GM21723 (cell line): ENCODE measurements around the gene RAB3IL1.

ENCODE experiments used
- ATAC-seq: cut with Tn5 transposase; IDR thresholded peaks from one replicate; pipeline ENCODE4 v1.9.1; 2021; ENCODE audit warnings: mild to moderate bottlenecking, moderate library complexity; ENCODE audit not compliant: unreplicated experiment

RAB3IL1 gene

DNA sequence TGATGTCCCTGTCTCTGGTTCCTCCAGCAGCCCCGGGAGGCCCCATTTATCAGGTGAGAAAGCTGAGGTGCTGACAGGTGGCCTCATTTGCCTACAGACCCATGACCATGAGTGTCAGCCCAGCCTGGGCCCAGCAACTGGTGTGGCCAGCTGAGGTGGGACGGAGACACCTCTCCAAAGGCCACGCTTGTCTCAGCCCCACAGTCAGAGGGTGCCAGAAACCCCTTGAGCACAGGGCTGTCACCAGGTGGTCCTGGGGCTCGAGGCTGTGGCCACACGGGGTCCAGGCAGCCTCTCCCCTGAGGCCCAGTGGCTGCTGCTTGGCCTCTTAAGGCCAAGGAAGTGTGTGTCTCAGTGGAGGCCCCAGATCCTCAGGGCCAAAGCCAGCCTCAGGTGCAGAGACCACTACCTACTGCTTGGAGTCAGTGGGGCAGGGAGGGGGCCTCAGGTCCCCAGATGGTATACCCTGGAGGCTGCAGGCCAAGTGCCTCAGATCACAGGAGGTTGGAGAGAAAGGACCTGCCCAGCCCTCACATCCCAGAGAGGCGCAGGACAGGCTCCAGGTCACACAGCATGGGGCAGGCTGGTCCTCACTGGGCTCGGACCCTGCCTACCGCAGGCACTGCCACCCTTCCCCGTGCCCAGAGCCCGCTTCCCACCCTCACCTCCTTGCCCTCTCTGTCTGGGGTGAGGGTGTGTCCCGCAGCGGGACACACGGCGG is 11.4 kb downstream of the RAB3IL1 start:
- no peak for ATAC-seq

GRCh38 chr11:61905067-61905696 is 12.2 kb downstream of the RAB3IL1 start:
- ATAC-seq = no peak

DNA sequence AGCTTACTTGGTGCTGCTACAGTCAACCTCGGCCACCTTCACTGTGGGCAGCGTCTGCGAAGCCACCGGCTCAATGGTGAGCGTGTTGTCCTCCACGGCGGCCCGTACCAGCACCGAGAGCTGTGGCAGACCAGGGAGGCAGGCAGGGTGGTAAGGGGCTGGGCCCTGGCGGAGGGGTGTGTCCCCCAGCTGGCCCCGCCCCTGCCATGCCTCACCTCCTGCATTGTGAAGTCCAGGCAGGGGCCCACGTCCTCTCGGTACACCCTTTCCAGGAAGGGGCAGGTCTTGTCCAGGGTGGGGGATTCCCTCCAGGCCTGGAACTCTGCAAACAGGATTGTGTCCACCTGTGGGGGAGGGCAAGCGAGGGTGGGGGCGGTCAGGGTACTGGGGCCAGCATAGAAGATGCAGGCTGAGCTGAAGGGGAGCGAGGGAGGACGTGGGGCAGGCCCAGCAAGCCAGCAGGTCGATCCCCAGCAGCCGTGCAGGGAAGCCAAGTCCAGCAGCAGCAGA is 12.8 kb downstream of the RAB3IL1 start:
- no peak for ATAC-seq

GRCh38 chr11:61903845-61904244 is 13.5 kb downstream of the RAB3IL1 start:
- ATAC-seq = no peak

- no peak for ATAC-seq
These were observed 15.1 kb downstream of the RAB3IL1 start for GRCh38 chr11:61902313-61902712.

DNA sequence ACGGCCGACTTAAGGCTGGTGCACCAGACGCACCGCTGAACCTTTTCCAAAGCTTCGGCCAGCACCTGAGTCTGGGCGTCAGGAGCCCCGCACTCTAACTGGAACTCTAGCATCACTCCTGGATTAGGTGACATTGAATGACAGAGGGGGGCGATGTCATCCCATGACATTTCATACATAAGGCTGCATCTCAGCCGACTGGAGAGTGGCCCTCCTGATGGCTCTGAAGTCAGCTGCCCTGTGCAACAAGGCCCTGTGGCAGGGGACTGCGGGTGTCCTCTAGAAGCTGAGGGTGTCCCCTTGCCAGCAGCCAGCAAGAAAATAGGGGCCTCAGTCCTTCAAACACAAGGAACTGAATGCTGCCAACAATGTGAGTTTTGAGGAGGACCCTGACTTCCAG is 16.0 kb downstream of the RAB3IL1 start:
- no peak for ATAC-seq

- no peak for ATAC-seq
These were observed 17.1 kb downstream of the RAB3IL1 start for GRCh38 chr11:61900251-61900650.

DNA sequence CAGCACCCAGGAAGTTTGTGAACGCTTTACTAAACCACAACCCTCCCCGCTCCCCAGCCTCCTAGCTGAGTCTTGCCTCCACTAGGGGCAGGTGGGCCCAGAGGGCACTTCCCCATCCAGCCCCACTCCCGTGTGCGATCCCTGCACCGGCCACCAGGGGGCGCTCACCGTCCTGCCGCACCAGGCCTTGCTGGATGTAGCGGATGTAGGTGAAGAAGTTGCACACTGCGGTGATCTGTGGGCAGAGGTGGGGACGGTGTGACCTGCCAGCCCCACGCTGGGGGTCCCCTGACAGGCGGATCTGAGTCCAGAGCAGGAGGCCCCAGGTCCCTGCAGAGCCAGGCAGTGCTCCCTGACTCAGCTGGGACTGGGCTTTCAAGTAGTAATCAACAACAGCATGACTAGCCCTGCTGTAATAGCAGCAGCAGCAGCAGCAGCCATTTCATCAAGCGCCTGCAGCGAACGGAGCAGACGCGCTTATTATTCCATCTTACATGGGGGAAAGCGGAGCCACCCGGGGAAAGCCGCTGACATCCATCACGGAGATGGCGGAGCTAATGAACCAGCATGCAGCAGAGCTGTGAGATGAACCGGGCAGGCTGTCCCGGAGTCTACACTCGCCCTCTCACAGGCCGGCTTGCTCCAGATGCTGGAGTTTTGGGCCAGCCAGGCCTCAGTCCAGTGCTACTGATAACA is 18.1 kb downstream of the RAB3IL1 start:
- ATAC-seq = peak; percentile 70

GRCh38 chr11:61898247-61898582 is 19.2 kb downstream of the RAB3IL1 start:
- no peak for ATAC-seq

GRCh38 chr11:61897387-61898246 is 19.7 kb downstream of the RAB3IL1 start:
- no peak for ATAC-seq

- no peak for ATAC-seq
These were observed 20.5 kb downstream of the RAB3IL1 start for GRCh38 chr11:61896665-61897386.

GRCh38 chr11:61895718-61896059 is 21.7 kb downstream of the RAB3IL1 start:
- ATAC-seq = no peak

- no peak for ATAC-seq
These were observed 22.2 kb downstream of the RAB3IL1 start for GRCh38 chr11:61895046-61895717.

DNA sequence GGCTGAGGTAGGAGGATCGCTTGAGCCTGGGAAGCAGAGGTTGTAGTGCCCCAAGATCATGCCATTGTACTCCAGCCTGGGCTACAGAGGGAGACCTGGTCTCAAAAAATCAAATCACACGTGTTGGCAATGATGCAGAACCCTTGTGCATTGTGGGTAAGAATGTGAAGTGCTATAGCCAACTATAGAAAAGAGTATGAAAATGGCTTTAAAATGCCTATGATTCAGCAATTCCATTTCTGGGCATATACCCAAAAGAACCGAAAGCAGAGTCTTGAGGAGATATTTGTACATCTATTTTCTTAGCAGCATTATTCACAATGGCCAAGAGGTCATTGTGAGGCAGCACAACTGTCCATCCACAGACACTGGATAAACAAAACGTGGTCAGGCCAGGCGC is 23.4 kb downstream of the RAB3IL1 start:
- ATAC-seq = no peak

DNA sequence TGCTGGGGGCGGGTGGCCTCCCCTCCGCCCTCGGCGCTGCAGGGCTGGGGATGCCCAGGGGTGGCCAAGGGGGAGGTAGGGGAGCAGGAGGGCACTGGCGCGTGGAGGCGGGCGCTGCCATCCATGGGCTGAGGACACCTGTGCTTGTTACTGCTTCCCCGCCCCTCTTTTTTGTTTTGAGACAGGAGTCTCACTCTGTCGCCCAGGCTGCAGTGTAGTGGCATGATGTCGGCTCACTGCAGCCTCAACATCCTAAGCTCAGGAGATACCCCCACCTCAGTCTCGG is 25.3 kb downstream of the RAB3IL1 start:
- ATAC-seq = peak; percentile 36

DNA sequence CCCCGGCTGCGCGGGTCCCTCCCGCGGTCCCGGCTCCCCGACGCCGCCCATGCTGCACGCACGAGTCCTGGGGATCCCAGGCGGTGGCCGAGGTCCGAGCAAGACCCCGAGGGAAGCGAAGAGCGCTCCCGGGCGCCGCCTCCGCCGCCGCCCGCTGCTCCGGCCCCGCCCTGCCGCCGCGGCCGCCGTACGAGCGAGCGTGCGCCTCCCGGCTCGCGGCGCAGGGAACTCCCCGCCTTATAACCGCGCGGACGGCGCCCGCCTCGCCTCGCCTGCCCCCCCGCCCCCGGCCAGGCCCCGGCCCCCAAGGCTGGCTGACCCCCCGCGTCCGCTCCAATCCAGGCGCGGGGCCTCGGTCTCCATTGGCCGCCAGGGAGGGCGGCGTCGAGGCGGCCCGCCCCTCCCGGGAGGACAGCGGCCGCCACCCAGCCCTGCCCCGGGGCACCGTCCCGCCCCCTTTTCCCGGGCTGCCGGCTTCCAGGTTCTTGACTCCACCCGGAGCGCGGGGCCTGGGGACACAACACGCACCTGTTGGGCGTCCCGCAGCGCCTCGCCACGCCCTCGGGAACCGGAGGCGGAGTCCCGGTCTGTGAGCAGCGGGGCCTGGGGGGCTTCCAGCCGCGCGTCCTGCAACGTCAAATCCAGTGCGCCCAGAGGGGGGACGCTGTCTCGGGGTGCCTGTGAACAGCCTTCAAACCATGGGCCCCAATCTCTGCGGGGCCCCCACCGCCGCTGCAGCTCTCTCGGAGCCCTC is 25.9 kb downstream of the RAB3IL1 start, which contains the start of gene FADS3:
Gene FADS3, minus strand, starts transcription at position 215 of the 754 bp plus-strand sequence. Its CDS starts 164 bp downstream, at position 51.
- peak; percentile 67 for ATAC-seq

DNA sequence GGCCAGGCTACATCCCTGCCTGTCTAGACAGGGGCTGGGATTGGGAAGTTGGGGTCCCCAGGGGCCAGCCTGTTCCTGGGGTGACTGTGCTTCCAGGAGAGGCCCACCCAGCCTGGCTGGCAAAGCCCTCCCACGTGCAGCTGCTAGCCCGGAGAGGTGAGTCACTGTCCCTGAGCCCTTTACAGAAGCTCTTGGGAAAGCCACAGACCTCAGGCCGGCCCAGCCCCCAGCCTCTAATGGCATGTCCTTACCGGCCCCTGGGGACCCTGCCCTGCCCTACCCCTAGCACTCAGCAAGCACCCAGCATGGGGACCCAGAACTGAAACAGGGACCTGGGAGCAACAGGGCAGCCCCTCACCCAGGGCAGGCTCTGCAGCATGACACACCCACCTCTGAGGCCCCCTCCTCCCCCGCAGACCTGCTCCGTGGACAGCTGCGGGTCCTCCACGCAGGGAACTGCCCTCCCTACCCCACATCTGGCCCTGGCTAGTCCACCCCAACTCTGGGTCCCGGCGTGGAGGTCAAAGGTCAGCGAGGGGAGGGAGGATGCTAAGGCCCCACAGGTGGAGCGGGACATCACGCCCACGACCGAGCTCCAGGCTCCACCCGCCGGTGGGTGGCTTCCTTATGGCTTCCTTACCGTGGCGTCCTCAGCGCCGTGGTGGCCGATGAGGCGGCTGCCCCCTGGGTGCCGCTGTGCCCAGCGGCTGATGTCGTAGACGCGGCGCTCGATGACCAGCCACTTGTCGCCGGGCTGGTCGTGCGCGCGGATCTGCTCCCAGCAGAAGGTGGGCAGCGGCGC is 26.6 kb downstream of the RAB3IL1 start:
- peak; percentile 21 for ATAC-seq

DNA sequence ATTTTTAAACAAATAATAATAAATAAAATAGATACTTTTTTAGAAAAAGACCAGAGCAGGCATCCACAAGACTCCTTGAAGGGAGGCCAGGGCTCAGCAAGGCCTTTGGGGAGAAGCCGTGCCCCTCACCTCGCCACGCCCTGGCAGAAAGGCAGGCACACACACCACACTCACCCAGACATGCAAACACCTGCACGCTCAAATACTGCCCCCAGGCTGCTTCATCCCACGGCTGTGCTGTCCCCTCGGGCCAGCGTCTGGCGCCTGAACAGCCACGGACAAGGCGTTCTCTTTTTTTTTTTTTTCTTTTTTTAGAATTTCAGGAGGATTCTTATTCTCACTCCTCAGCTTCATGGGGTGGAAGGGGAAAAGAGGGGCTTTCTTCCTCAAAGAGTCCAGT is 27.5 kb downstream of the RAB3IL1 start:
- ATAC-seq = no peak

- no peak for ATAC-seq
These were observed 28.8 kb downstream of the RAB3IL1 start for GRCh38 chr11:61888590-61888989.
